GM18520 (cell line): Measurements from ENCODE around the gene FARS2.
A peak's percentile ranks its signal among the peaks of the same experiment; 100 is the strongest.

Source experiments
- ATAC-seq: cut with Tn5 transposase; IDR thresholded peaks from one replicate; pipeline ENCODE4 v1.9.1; 2021; ENCODE audit not compliant: unreplicated experiment

Gene FARS2

DNA sequence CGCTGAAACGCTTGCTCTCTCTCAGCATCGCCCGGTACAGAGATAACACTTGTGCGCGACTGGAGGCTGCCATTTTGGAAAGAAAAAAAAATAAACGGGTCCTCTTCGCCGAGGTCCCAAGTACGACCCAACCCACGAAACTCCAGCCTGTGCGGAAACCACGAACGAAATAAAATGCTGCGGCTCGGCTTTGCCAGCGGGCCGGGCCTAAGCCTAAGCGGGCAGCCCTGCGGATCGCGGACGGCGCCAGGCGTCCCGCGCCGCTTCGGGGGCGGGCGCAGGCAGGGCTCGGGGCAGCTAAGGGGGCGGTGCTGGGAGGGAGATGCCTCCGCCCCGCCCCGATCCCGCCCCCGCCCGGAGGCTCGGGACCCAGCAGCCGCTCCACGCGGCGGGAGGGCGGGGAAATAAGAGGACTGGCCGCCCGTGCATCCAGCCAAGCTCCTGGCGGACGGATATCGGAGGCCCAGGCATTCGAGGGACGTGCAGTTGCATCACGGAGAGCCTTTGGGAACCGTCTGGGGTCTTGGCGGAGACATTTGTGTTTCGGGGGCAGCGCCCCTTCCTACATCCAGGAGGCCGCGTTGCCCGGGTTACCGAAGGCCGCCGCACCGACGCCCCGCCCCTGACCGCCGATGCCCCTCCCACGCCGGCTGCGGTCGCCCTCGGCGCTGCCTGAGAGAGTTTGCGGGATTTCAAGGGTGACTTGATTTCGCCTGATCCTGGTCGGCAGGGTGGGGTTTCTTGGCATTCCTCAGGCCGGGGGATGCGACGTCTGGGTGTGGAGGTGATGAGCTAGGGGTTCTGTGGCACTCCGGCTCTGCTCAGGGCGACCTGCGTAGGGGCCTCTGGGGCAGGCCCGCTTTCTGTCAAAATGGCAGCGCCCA lies at the start of gene FARS2, which contains the start of gene LYRM4:
Gene FARS2 (plus strand): TSS at position 853 of the 884 bp plus-strand sequence.
Gene LYRM4 (minus strand): TSS at position 290 of the 884 bp plus-strand sequence. CDS start 217 bp downstream, at position 73.
- ATAC-seq = peak; percentile 55

- no peak for ATAC-seq
Observed at GRCh38 chr6:5213836-5214235, 47.5 kb upstream of the FARS2 start.

GRCh38 chr6:5214570-5215052 lies 46.7 kb upstream of the FARS2 start:
- no peak for ATAC-seq

- ATAC-seq = no peak
Observed at GRCh38 chr6:5215159-5215558, 46.2 kb upstream of the FARS2 start.

- no peak for ATAC-seq
Observed at GRCh38 chr6:5215799-5216198, 45.5 kb upstream of the FARS2 start.

DNA sequence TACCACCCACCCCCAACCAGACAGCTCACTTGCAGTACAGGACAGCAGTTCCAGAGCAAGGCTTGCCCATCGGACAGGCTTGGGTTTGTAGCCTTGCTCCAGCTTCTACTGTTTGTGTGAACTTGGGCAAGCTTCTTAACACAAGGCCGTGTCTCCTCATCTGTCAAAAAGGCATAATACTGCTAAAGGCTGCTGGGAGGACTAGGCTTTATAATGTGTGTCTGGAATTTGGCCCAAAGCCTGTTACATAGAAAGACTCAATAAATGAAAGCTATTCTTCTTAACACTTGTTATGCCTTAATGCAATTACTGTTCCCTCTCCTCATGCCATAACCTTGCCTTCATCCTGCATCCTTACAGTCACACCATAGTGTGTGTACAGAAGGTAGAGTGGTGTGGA lies 44.0 kb upstream of the FARS2 start:
- ATAC-seq = no peak

- ATAC-seq = no peak
Observed at GRCh38 chr6:5219011-5219691, 42.2 kb upstream of the FARS2 start.

GRCh38 chr6:5220443-5220842 lies 40.9 kb upstream of the FARS2 start:
- ATAC-seq = no peak

DNA sequence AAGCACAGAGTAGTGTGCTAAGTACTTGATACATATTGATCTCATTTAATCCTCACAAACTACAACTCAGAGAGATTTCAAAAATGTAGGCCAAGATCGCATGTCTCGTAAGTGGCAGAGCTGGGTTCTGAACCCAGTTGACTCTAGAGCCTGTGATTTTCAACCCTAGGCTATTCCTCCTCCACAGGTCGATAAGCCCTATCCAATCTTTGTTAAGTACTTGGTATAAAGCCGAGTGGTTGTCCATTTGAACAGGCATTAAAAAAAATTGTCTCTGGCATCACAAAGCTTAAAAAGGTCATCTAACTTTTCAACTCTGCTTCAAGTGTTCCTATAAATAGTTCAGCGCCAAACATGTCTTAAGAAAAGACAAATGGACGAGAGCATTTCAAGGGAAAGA lies 38.0 kb upstream of the FARS2 start:
- ATAC-seq = no peak

DNA sequence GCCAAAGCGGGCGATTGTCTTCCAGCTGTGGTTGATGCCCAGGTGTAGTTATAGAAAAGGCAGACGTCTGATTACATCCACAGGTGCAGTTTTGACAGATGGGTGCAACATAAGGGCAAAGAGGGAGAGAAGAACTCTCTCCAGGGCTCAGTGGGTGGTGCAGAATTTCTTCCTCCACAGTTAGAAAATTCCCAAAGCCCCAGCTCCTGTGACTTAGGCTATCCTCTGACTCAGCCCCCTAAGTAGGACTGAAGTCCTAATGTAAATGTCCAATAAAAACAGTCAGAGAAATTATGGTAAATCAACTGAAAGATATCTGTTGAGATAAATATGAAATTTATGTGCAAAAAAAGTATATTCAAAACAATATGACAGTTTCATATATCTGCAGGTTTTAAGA lies 32.0 kb upstream of the FARS2 start:
- no peak for ATAC-seq

DNA sequence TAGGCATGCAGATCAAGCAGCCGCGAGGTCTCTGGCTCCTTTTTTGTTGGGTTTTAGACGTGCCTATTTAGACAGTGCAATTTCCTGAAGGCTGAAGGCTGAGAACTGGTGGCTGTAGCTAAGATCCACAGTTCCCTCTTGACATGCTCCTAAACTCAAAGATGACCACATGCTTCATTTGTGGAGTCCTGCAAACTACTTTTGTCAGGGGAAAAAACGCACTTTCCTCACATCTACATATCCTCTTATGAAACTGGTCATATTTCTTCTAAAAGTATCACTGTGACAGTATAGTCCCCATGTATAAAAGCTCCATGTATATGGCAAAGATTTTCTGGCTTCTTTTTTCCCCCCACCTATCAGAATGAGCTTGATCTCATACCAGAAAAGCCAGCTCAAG lies 31.2 kb upstream of the FARS2 start:
- no peak for ATAC-seq

DNA sequence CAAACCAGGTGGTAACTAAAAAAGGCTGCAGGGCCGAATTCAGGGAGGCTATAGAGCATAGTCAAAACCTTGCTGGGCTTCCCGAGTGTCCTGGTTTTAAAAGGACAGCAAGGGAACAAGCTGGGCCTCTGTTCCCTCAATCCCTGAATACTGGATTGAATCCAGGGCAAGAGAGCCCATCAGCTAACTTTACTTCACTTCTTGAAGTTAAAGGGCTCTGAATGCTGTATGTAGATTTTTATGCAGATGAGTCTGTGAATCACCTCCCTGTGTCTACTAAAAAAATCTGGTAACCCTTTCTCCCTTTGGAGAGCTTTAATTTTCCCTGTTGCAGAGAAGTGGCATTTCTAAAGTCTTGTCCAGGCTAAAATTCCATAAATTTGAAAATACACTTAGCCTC lies 30.0 kb upstream of the FARS2 start:
- ATAC-seq = no peak

GRCh38 chr6:5234874-5235273 lies 26.4 kb upstream of the FARS2 start:
- ATAC-seq = no peak

- ATAC-seq = no peak
Observed at GRCh38 chr6:5235830-5236229, 25.5 kb upstream of the FARS2 start.

DNA sequence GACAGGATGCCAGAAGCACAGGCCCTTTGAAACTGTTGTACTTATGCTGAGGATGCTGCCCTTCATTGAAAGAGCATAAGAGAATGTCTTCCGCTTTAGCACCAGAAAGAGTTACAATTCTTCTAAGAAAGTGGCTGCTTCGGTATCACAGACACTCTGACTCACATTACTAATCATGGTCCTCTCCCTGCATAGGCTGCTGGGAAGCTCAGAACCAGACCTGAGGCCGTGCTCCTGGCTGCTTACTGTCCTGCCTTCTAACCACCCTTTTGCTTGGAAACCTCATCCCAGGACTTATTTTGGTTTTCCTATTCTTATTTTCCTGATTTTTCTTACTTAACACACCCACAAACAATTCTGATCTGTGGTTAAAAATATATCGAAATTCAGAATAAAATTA lies 23.5 kb upstream of the FARS2 start:
- ATAC-seq = no peak

DNA sequence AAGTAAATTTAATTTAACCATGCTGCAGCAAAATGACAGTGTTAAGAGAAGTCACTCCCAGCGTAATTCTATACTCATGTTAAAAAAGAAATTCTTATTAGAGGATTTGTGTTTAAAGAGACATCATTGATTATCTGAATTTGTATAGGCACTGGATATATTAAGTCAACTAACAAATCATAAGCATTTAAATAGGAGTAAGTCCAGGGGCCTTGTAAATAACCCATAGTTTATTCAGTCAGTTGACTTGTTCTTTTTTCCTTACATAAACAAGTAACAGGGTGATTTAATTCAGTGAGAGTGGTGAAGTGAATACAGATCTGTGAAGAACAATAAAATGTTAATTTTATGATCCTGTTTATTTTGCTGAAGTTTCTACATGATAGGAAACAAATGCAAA lies 23.0 kb upstream of the FARS2 start:
- ATAC-seq = no peak

- ATAC-seq = no peak
Observed at GRCh38 chr6:5241252-5241651, 20.1 kb upstream of the FARS2 start.

DNA sequence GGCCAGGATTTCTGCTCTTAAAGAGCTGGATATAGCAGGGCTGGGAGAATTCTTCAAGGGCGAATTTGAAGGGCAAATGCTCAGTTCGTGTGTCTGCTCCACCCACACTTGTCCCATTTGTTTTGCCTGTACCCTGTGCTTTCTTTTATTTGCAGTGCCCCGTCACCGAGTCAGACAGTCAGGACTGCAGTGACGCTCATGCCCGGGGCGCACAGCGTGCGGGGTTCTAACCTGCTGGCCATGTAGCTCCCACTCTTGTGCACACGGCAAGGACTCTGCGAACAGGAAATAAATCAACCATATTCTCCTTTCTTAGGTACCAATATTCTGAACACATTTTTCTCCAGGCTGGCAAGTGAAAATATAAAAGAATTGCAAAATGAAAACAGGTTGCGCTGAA lies 18.2 kb upstream of the FARS2 start:
- ATAC-seq = no peak

- no peak for ATAC-seq
Observed at GRCh38 chr6:5246141-5247097, 14.9 kb upstream of the FARS2 start.

DNA sequence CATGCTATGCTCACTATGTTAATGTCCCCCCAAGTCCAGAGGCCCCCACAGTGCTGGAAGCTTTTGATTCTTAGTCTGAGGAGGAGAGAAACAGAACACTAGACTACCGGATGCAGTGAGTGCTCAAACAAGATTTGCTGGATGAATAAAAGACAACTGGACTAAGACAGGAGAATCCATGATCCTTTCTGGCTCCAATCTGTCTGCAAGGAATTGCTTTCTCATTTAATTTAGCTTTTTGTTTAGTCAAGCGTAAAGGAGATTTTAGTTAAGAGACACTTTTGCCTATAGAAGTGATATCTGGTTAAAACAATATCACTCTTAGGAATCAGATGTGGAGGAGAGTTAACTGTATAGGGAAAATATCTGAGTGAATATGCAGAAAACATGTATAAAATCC lies 14.1 kb upstream of the FARS2 start:
- no peak for ATAC-seq
